ENCODE measurements around the gene ST3GAL2. TPM values are rescaled to one million over a fixed set of nuclear protein-coding genes. Genes with fewer than 3 reads are reported as not detected.
A peak's percentile ranks its signal among the peaks of the same experiment; 100 is the strongest.

ST3GAL2 gene
- total and polyA plus RNA-seq, 4 donors = 8.4 to 37.0 (median 30.5) TPM

DNA sequence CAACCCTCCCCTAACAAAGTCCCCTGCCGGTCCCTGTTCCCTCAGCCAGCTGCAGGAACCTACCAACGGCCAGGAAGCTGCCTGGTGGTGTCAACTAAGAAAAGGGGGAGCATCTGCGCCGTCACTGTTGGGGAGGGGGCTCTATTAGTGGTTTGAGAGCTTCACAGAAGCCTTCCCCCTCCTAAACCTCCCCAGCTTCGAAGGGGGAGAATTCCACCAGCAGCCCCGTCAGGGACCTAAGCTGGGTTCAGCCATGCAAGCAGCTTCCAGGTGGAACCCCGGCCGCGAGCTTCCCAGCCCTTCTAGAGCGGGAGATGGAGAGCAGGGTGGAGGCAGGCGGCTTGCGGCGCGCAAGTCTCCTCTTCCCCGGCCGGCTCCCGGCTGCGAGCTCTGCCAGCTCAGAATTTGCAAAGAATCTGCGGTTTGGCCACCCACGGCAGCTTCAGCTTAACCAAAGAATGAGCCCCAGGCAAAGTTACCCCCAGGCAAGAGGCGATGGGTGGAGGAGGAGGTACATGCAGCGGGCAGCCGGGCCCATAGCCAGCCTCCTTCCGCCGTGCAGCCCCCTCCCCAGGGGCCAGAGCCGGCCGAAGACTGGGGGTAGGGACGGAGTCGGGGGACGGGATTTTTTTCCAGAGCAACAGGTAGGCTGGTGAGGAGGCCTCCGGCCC is 58.5 kb downstream of the ST3GAL2 start:
- peaks cover 0 to 18% (median 7%) of the 10 kb centered on the region in 5 donors for H3K4me1 ChIP-seq (ENCODE audit: control insufficient read depth in 5 of 5, insufficient read depth in 5 of 5, low read length in 5 of 5)
- peaks cover 0 to 13% (median 8%) of the 10 kb centered on the region in 4 donors for H3K36me3 ChIP-seq (ENCODE audit: control insufficient read depth in 4 of 4, insufficient read depth in 4 of 4, low read length in 4 of 4)
- peak overlapping the region; percentile 39 to 55 for H3K9ac ChIP-seq (ENCODE audit: insufficient read depth in 1 of 2, low read length in 2 of 2)
- H3K27ac ChIP-seq (ENCODE audit: low read depth in 1 of 2, low read length in 1 of 2) = peak overlapping the region; percentile 88 to 89
- no peaks in the 10 kb centered on the region for H3K9me3 ChIP-seq (ENCODE audit: control insufficient read depth in 4 of 4, insufficient read depth in 3 of 4, low read length in 3 of 4)
- TF ChIP-seq CTCF (IDR thresholded peaks at IDR 0.05; ENCODE audit: control extremely low read depth, extremely low read depth) = no peak
- 0 to 2% methylated on average over 31 of the region's 31 CpGs for WGBS, 2 donors
- peak overlapping the region; percentile 54 for H3K4me3 ChIP-seq
- no peaks in the 10 kb centered on the region for H3K27me3 ChIP-seq (ENCODE audit: control insufficient read depth in 3 of 3, insufficient read depth in 3 of 3, low read length in 2 of 3)
- ATAC-seq (ENCODE audit: insufficient read depth, low FRiP score) (peak; percentile 5), DNase-seq (peak; percentile 44 to 56 (median 53))

DNA sequence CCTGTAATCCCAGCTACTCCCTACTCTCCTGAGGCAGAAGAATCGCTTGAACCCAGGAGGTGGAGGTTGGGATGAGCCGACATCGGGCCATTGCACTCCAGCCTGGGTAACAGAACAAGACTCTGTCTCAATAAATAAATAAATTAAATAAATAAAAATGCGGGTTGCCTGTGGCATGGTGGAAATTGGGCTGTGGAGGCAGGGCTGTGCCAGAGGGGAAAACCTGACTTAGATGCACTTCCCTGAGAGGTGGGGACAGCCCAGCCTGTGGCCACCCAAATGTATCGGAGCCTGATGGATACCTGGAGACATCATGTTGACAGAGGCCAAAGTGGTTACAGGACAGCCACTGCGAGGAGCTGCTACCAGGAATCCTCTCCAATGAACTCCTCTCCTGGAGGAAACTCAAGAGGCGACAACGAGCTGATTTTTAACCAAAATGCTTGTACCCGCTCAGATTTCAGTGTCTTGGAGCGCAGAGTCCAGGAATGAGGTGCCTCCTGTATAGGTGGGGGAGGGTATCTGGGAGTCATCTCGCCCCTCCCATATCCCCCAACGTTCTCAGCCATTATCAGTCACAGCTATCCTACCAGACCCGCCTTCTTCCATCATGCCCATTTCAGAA is 59.9 kb downstream of the ST3GAL2 start:
- Histone ChIP-seq H3K27ac (ENCODE audit: low read depth in 1 of 2, low read length in 1 of 2) (peak overlapping the region in 1 of 2 donors; percentile 37), H3K9me3 (ENCODE audit: control insufficient read depth in 4 of 4, insufficient read depth in 3 of 4, low read length in 3 of 4) (no peaks in the 10 kb centered on the region), H3K4me1 (ENCODE audit: control insufficient read depth in 5 of 5, insufficient read depth in 5 of 5, low read length in 5 of 5) (peaks cover 0 to 18% (median 7%) of the 10 kb centered on the region in 5 donors), H3K27me3 (ENCODE audit: control insufficient read depth in 3 of 3, insufficient read depth in 3 of 3, low read length in 2 of 3) (no peaks in the 10 kb centered on the region), H3K36me3 (ENCODE audit: control insufficient read depth in 4 of 4, insufficient read depth in 4 of 4, low read length in 4 of 4) (peaks cover 0 to 15% (median 11%) of the 10 kb centered on the region in 4 donors), H3K9ac (ENCODE audit: insufficient read depth in 1 of 2, low read length in 2 of 2) (no peak overlapping the region), H3K4me3 (no peak overlapping the region)
- no peak for TF ChIP-seq CTCF (IDR thresholded peaks at IDR 0.05; ENCODE audit: control extremely low read depth, extremely low read depth)
- DNase-seq (no peak), ATAC-seq (ENCODE audit: insufficient read depth, low FRiP score) (no peak)
- 85 to 88% methylated on average over 13 of the region's 13 CpGs for whole genome bisulfite sequencing, 2 donors

- DNase-seq = no peak
- no peak overlapping the region for H3K9ac ChIP-seq (ENCODE audit: insufficient read depth in 1 of 2, low read length in 2 of 2)
- no peak for ATAC-seq (ENCODE audit: insufficient read depth, low FRiP score)
- TF ChIP-seq CTCF (IDR thresholded peaks at IDR 0.05; ENCODE audit: control extremely low read depth, extremely low read depth) = no peak
- H3K9me3 ChIP-seq (ENCODE audit: control insufficient read depth in 4 of 4, insufficient read depth in 3 of 4, low read length in 3 of 4) = no peaks in the 10 kb centered on the region
- H3K36me3 ChIP-seq (ENCODE audit: control insufficient read depth in 4 of 4, insufficient read depth in 4 of 4, low read length in 4 of 4) = peaks cover 0 to 17% (median 12%) of the 10 kb centered on the region in 4 donors
- peaks cover 0 to 18% (median 7%) of the 10 kb centered on the region in 5 donors for H3K4me1 ChIP-seq (ENCODE audit: control insufficient read depth in 5 of 5, insufficient read depth in 5 of 5, low read length in 5 of 5)
- no peak overlapping the region for H3K4me3 ChIP-seq
- no peak overlapping the region for H3K27ac ChIP-seq (ENCODE audit: low read depth in 1 of 2, low read length in 1 of 2)
- H3K27me3 ChIP-seq (ENCODE audit: control insufficient read depth in 3 of 3, insufficient read depth in 3 of 3, low read length in 2 of 3) = no peaks in the 10 kb centered on the region
- WGBS, 2 donors = 64 to 87% methylated on average over 2 of the region's 2 CpGs
Observed at GRCh38 chr16:70377782-70378181, 61.1 kb downstream of the ST3GAL2 start.

Measured in lung (tissue), 12 donors.